Measurements from ENCODE around the gene PRKCH.

GRCh38 chr14:61388173-61388975, 67.0 kb downstream of the PRKCH start:
- TF ChIP-seq CTCF (IDR thresholded peaks at IDR 0.05) (no peak), POLR2A (IDR thresholded peaks at IDR 0.05) (no peak), POLR2AphosphoS5 (IDR thresholded peaks at IDR 0.05) (no peak), EP300 (IDR thresholded peaks at IDR 0.05) (no peak)
